Thoracic aorta (tissue), 2 donors: ENCODE data around the gene DAB2IP. TPM values are rescaled to one million over a fixed set of nuclear protein-coding genes. Genes with fewer than 3 reads are reported as not detected.

ENCODE experiments used
- ATAC-seq: fragments of 150-250 bp; one replicate; pipeline ENCODE4 v1.8.0; 2017; ENCODE audit warnings: low read depth; ENCODE audit not compliant: insufficient number of reproducible peaks, low FRiP score
- DNase-seq: peaks from one replicate; pipeline ENCODE4 v3.0.0-alpha.2; 2020; ENCODE audit warnings: low spot score
- H3K27ac ChIP-seq, 2 donors: fragments of 200-600 bp; sonication (generic); 1 replicate in 1 of 2; 2 replicates in 1 of 2; pipeline ENCODE4 v1.5.1; 2016; ENCODE audit warnings: mild to moderate bottlenecking in 2 of 2, moderate library complexity in 2 of 2
- H3K27me3 ChIP-seq: fragments of 200-600 bp; sonication (generic); replicated peaks from 2 replicates; pipeline ENCODE4 v1.6.0; 2016; ENCODE audit warnings: mild to moderate bottlenecking; ENCODE audit not compliant: insufficient read depth
- H3K36me3 ChIP-seq: fragments of 200-600 bp; sonication (generic); one replicate; pipeline ENCODE4 v1.5.1; 2016
- H3K4me1 ChIP-seq, 2 donors: fragments of 200-600 bp; sonication (generic); 1 replicate in 1 of 2; 2 replicates in 1 of 2; pipeline versions ENCODE4 v1.5.1 to v1.6.0; 2016; ENCODE audit warnings: low read depth in 2 of 2, mild to moderate bottlenecking in 1 of 2; ENCODE audit not compliant: control insufficient read depth in 1 of 2
- H3K4me3 ChIP-seq: fragments of 200-600 bp; sonication (generic); 2 replicates; pipeline ENCODE4 v1.5.1; 2016; ENCODE audit warnings: mild to moderate bottlenecking
- H3K9me3 ChIP-seq: fragments of 200-600 bp; sonication (generic); 2 replicates; pipeline ENCODE4 v1.5.1; 2016
- total RNA-seq, 2 donors: library from RNA; depleted of rRNA; stranded (reverse); fragments of >200 nt; gene quantifications; one replicate each; pipeline versions ENCODE4 v1.1.0 to v1.2.3, GENCODE V29; 2016
- TF ChIP-seq, protein P1 (sequence below): fragments of 200-600 bp; sonication (generic); IDR thresholded peaks from one replicate; pipeline ENCODE4 v1.5.1; 2019; ENCODE audit warnings: antibody characterized with exemption

The DAB2IP gene
- total RNA-seq, 2 donors from 2014 or later: 87.4 to 104 TPM

DNA sequence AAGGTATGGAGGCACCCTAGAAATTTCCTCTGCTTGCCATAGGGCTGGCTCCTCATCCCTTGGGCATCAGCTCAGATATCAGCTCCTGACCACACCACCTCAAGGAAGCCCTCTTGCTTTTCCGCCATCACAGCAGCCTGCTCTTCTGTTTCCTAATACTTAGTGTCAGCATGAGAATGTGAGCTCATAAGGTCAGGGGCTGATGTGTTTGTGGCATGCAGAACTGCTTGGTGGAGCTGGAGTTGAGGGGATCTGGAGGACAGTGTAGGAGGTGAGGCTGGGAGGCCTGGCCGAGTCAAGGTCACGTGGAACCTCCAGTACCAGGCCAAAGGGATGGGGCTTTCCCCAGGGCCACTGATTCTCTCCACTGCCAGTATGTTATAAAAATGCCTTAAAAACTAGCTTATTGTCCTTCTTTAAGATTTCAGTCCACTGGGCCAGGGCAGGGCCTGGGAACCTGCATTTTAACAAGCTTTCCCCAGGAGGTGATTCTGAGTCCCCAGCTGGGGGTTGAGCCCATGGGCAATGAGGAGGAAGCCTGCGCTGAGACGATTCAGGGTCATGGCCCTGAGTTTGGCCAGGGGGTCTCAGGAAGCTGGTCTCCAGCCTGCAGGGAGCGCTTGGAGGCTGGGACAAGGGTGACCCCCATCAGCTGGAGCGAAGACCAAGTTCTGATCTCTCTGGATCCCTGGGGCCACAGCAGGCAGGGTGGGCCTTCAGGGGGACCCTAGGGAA lies 28.6 kb downstream of the DAB2IP start:
- no peak overlapping the region for H3K4me3 ChIP-seq
- DNase-seq (no peak), ATAC-seq (no peak)
- TF ChIP-seq, protein P1, sequence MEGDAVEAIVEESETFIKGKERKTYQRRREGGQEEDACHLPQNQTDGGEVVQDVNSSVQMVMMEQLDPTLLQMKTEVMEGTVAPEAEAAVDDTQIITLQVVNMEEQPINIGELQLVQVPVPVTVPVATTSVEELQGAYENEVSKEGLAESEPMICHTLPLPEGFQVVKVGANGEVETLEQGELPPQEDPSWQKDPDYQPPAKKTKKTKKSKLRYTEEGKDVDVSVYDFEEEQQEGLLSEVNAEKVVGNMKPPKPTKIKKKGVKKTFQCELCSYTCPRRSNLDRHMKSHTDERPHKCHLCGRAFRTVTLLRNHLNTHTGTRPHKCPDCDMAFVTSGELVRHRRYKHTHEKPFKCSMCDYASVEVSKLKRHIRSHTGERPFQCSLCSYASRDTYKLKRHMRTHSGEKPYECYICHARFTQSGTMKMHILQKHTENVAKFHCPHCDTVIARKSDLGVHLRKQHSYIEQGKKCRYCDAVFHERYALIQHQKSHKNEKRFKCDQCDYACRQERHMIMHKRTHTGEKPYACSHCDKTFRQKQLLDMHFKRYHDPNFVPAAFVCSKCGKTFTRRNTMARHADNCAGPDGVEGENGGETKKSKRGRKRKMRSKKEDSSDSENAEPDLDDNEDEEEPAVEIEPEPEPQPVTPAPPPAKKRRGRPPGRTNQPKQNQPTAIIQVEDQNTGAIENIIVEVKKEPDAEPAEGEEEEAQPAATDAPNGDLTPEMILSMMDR: no peak
- H3K27me3 ChIP-seq: no peaks in the 10 kb centered on the region
- H3K4me1 ChIP-seq: no peaks in the 10 kb centered on the region
- H3K36me3 ChIP-seq: peaks cover 3% of the 10 kb centered on the region
- H3K9me3 ChIP-seq: no peaks in the 10 kb centered on the region
- H3K27ac ChIP-seq: no peak overlapping the region

DNA sequence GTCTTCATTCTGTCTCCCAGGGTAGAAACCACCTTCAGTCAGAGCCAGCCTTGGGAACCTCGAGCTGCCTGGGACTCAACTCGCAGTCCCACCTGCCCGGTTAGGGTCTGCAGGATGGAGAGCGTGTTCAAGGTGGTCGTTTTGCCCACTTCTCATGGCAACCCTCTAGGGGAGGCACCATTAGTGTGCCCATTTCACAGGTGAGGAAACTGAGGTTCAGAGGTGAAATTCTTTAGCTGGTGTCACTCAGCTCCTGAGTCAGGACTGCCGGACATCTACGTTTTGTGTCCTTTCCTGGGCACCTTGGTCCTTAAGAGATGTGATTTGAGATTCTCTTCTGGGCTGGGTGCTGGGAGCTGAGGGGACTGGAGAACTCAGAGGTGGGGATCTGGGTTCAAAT lies 30.0 kb downstream of the DAB2IP start:
- Histone ChIP-seq H3K27me3 (no peaks in the 10 kb centered on the region), H3K4me3 (no peak overlapping the region), H3K36me3 (peaks cover 3% of the 10 kb centered on the region), H3K4me1 (no peaks in the 10 kb centered on the region), H3K9me3 (no peaks in the 10 kb centered on the region), H3K27ac (no peak overlapping the region)
- no peak for ATAC-seq
- no peak for DNase-seq
- TF ChIP-seq, protein P1: no peak

DNA sequence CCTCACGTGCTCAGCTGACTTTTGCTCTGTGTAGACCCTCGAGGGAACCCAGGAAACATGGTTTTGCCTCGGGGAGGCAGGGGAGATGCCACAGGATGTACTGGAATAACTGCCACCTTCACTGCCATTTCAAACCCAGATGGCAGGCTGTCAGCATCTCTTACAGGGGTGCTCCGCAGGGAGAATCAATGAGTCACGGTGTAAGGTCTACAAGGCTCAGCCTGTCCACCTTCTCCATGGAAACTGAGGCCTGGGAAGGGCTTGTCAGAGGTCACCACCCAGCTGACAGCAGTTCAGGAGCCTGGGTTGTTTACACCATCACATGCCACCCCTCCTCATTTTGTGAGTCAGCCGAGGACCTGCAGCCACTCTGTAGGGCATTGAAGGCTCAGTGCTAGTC lies 30.8 kb downstream of the DAB2IP start:
- H3K9me3 ChIP-seq: no peaks in the 10 kb centered on the region
- DNase-seq (no peak), ATAC-seq (no peak)
- H3K27ac ChIP-seq: no peak overlapping the region
- peaks cover 3% of the 10 kb centered on the region for H3K36me3 ChIP-seq
- H3K4me1 ChIP-seq: no peaks in the 10 kb centered on the region
- no peaks in the 10 kb centered on the region for H3K27me3 ChIP-seq
- no peak overlapping the region for H3K4me3 ChIP-seq
- TF ChIP-seq, protein P1: no peak

DNA sequence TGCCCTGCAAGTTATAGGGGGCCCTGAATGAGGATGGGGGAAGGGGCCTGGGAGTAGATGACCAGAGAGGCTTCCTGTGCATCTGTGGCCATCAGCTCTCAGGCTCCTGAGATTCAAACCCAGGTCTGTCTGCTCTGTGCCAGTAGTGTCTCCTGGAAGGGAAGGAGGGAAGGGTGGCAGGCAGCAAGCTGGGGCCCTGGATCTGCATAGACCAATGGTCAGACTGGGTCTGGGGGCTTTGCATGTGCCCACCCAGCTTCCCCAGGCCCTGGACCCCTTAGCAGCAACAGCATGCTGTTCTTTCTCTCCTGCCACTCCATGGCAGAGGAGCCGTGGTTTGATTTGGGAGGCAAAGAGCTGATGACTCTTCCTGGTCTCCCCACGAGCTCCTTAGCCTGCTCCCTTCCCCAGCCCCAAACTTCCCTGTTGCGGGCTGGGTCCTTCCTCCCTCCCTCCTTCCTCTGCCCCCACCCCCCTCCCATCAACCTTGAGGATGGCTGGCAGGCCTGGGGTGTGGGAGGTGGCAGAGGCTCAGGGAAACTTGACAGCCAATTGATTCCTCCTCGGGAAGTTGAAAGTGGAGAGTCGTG lies 31.6 kb downstream of the DAB2IP start:
- Histone ChIP-seq H3K27me3 (no peaks in the 10 kb centered on the region), H3K27ac (no peak overlapping the region), H3K4me3 (no peak overlapping the region), H3K36me3 (peaks cover 3% of the 10 kb centered on the region), H3K9me3 (no peaks in the 10 kb centered on the region), H3K4me1 (no peaks in the 10 kb centered on the region)
- DNase-seq (no peak), ATAC-seq (no peak)
- TF ChIP-seq, protein P1: no peak

- Histone ChIP-seq H3K4me1 (no peaks in the 10 kb centered on the region), H3K27me3 (no peaks in the 10 kb centered on the region), H3K36me3 (peaks cover 2% of the 10 kb centered on the region), H3K27ac (no peak overlapping the region), H3K4me3 (no peak overlapping the region), H3K9me3 (no peaks in the 10 kb centered on the region)
- ATAC-seq (no peak), DNase-seq (no peak)
- TF ChIP-seq, protein P1: no peak
These were observed 32.2 kb downstream of the DAB2IP start for GRCh38 chr9:121683652-121684051.
